K562 (cell line): ENCODE data around the gene HSD17B10. TPM values are rescaled to one million over a fixed set of nuclear protein-coding genes. Genes with fewer than 3 reads are reported as not detected.

ENCODE experiments used
- ARID1B ChIP-seq: fragments of 450-650 bp; IDR thresholded peaks from 2 replicates; pipeline ENCODE4 v1.6.1; 2016; ENCODE audit warnings: antibody characterized with exemption, mild to moderate bottlenecking, inconsistent platforms
- CCNT2 ChIP-seq: IDR thresholded peaks from 2 replicates; pipeline ENCODE4 v1.6.1; 2011; ENCODE audit warnings: borderline replicate concordance, low read depth, mild to moderate bottlenecking, moderate library complexity, mixed read lengths, low read length; ENCODE audit not compliant: insufficient read length; ENCODE audit errors: extremely low read depth
- ETV5 ChIP-seq: sonication (generic); formaldehyde crosslinking; IDR thresholded peaks from 2 replicates; pipeline ENCODE4 v1.4.0; 2020; ENCODE audit warnings: low read depth, mild to moderate bottlenecking, missing genetic modification reagents
- EZH2 ChIP-seq: IDR thresholded peaks from 2 replicates; pipeline ENCODE4 v1.6.1; 2012; ENCODE audit warnings: low read depth, mild to moderate bottlenecking, inconsistent platforms, low read length, borderline replicate concordance
- HDAC1 ChIP-seq, 2 experiments: fragments of 450-650 bp; IDR thresholded peaks; 2 replicates each; pipeline ENCODE4 v1.6.1; 2016 to 2017; ENCODE audit warnings: inconsistent platforms in 1 of 2, mild to moderate bottlenecking in 1 of 2, moderate library complexity in 1 of 2
- KDM4B ChIP-seq, 2 experiments: fragments of 450-650 bp in 1 of 2; sonication (generic) in 1 of 2; IDR thresholded peaks; 2 replicates each; pipeline ENCODE4 v1.6.1; 2016 to 2017; ENCODE audit warnings: borderline replicate concordance in 2 of 2, antibody characterized with exemption in 1 of 2, low read depth in 1 of 2, mild to moderate bottlenecking in 1 of 2
- PML ChIP-seq: IDR thresholded peaks from 2 replicates; pipeline ENCODE4 v1.6.1; 2012; ENCODE audit warnings: low read length, inconsistent platforms
- POLR3G ChIP-seq: IDR thresholded peaks from 2 replicates; pipeline ENCODE4 v1.6.1; 2011; ENCODE audit not compliant: insufficient read length, insufficient replicate concordance; ENCODE audit errors: extremely low read depth
- RFX1 ChIP-seq: fragments of 450-650 bp; IDR thresholded peaks from 2 replicates; pipeline ENCODE4 v1.6.1; 2016; ENCODE audit warnings: mild to moderate bottlenecking, moderate library complexity
- SNIP1 ChIP-seq: fragments of 450-650 bp; IDR thresholded peaks from 2 replicates; pipeline ENCODE4 v1.7.1; 2017; ENCODE audit warnings: low read depth, mild to moderate bottlenecking
- ZEB2 ChIP-seq: fragments of 450-650 bp; IDR thresholded peaks from 2 replicates; pipeline ENCODE4 v1.6.1; 2016
- polyA plus RNA-seq, 8 experiments: library from polyadenylated mRNA; depleted of rRNA in 4 of 8; stranded (reverse) in 5 of 8; unstranded in 3 of 8; fragments of >200 nt; fragmentation: Nextera tagmentation in 2 of 8; fragmentation: Illumina TruSeq in 1 of 8; extraction: Ambion mirVana in 2 of 8; extraction: Trizol in 1 of 8; gene quantifications; 2 replicates each; pipeline versions ENCODE4 v1.2.1 to v1.2.3, GENCODE V29; 2011 to 2014; ENCODE audit warnings: inconsistent platforms in 1 of 8, missing spikeins in 1 of 8
- total RNA-seq, 7 experiments: library from RNA; depleted of rRNA in 6 of 7; stranded (reverse); fragments of >200 nt in 6 of 7; fragmentation: Illumina TruSeq in 2 of 7; extraction: Trizol in 2 of 7; gene quantifications; 2 replicates each; pipeline versions ENCODE4 v1.2.1 to v1.2.3, GENCODE V29; 2011 to 2021; ENCODE audit warnings: low replicate concordance in 1 of 7
- TF ChIP-seq, protein P1 (sequence below), 2 experiments: IDR thresholded peaks in 1 of 2; conservative IDR thresholded peaks in 1 of 2; 2 replicates each; pipeline ENCODE4 v1.6.1; 2016; ENCODE audit warnings: low read depth in 2 of 2, mild to moderate bottlenecking in 1 of 2, missing compliant biosample characterization in 1 of 2, missing genetic modification characterization in 1 of 2, moderate library complexity in 1 of 2
- TF ChIP-seq, protein P2 (sequence below): fragments of 250-450 bp; sonication (Bioruptor Pico); IDR thresholded peaks from 2 replicates; pipeline ENCODE4 v1.4.0; 2020; ENCODE audit warnings: mild to moderate bottlenecking, moderate library complexity
- TF ChIP-seq, protein P3 (sequence below), 3 experiments: fragments of 200-800 bp in 1 of 3; sonication (Bioruptor generic) in 1 of 3; sonication (generic) in 1 of 3; formaldehyde crosslinking in 1 of 3; IDR thresholded peaks; 2 replicates each; pipeline versions ENCODE4 v1.6.1 to v1.8.0; 2016 to 2022; ENCODE audit warnings: mild to moderate bottlenecking in 2 of 3, missing compliant biosample characterization in 2 of 3, missing genetic modification characterization in 2 of 3, missing genetic modification reagents in 1 of 3

Gene HSD17B10
- total and polyA plus RNA-seq, 9 of the 15 experiments (the other 6 are each of a cell fraction or from before 2014, with no cell fraction given), result 45.3 to 221 (median 186) TPM

DNA sequence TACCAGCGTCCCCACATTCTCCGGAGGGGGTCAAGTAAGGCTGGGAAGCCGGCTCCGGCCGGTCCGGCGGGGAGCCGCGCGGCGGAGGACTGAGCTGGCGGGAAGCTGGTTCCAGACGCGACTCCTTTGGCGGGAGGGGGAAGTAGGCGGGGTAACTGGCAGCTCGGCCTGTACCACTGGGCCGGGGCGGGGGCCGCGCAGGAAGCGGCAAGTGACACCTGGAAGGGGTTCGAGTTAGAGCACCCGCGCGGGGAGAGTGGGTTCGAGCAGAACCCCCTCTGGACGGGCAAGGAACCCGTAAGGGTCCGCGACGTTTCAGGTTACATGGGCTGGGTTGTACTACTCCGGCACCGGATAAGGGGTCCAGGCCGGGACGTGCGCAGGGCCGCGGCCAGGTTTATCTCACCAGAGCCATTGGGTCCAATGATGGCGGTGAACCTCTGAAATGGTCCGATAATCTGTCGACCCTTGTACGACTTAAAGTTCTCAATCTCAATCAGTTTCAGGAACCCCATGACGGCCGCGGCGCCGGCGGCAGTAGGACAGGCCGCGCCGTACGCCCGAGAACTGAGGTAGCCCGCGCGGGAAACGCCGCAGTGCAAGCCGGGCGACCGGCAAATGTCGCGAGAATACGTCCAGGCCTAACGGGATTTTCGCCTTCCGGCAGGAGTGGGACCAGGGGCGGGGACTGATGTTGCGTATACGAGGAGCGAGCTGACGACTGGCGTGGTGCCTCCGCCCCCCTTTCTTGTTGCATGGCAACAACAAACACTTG is 11.9 kb downstream of the HSD17B10 start, which contains the start of gene SMC1A (continued):
- TF ChIP-seq, protein P1, sequence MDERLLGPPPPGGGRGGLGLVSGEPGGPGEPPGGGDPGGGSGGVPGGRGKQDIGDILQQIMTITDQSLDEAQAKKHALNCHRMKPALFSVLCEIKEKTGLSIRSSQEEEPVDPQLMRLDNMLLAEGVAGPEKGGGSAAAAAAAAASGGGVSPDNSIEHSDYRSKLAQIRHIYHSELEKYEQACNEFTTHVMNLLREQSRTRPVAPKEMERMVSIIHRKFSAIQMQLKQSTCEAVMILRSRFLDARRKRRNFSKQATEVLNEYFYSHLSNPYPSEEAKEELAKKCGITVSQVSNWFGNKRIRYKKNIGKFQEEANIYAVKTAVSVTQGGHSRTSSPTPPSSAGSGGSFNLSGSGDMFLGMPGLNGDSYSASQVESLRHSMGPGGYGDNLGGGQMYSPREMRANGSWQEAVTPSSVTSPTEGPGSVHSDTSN (CRISPR knock-in tag; IDR thresholded peaks at IDR 0.05; ENCODE audit: low read depth), result no peak
- TF ChIP-seq, protein P1 (tag; conservative IDR thresholded peaks at IDR 0.05; ENCODE audit: low read depth), result no peak
- TF ChIP-seq ZEB2 (no peak), ETV5 (CRISPR knock-in tag) (peak; percentile 55; the same call in 1 of the 2 replicates), RFX1 (peak; percentile 93), KDM4B (IDR thresholded peaks at IDR 0.05; ENCODE audit: borderline replicate concordance in 2 of 2, low read depth in 1 of 2) (no peak), ARID1B (no peak), SNIP1 (no peak), HDAC1 (IDR thresholded peaks at IDR 0.05) (0 out of 4 replicates have a peak, but pooled peaks of 1 of the 2 experiments have one; percentile 1), CCNT2 (peak; percentile 14), POLR3G (no peak), EZH2 (no peak), PML (peak; percentile 75)
- TF ChIP-seq, protein P2, sequence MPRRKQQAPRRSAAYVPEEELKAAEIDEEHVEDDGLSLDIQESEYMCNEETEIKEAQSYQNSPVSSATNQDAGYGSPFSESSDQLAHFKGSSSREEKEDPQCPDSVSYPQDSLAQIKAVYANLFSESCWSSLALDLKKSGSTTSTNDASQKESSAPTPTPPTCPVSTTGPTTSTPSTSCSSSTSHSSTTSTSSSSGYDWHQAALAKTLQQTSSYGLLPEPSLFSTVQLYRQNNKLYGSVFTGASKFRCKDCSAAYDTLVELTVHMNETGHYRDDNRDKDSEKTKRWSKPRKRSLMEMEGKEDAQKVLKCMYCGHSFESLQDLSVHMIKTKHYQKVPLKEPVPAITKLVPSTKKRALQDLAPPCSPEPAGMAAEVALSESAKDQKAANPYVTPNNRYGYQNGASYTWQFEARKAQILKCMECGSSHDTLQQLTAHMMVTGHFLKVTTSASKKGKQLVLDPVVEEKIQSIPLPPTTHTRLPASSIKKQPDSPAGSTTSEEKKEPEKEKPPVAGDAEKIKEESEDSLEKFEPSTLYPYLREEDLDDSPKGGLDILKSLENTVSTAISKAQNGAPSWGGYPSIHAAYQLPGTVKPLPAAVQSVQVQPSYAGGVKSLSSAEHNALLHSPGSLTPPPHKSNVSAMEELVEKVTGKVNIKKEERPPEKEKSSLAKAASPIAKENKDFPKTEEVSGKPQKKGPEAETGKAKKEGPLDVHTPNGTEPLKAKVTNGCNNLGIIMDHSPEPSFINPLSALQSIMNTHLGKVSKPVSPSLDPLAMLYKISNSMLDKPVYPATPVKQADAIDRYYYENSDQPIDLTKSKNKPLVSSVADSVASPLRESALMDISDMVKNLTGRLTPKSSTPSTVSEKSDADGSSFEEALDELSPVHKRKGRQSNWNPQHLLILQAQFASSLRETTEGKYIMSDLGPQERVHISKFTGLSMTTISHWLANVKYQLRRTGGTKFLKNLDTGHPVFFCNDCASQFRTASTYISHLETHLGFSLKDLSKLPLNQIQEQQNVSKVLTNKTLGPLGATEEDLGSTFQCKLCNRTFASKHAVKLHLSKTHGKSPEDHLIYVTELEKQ (CRISPR knock-in tag), result no peak
- TF ChIP-seq, protein P3, sequence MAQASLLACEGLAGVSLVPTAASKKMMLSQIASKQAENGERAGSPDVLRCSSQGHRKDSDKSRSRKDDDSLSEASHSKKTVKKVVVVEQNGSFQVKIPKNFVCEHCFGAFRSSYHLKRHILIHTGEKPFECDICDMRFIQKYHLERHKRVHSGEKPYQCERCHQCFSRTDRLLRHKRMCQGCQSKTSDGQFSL (CRISPR knock-in tag; IDR thresholded peaks at IDR 0.05), result 0 out of 2 replicates have a peak, but pooled peaks have one; percentile 28
- TF ChIP-seq, protein P3 (tag; IDR thresholded peaks at IDR 0.05), result no peak
